NCI-H446 (cell line): Measurements from ENCODE around the gene DHX8.

ENCODE experiments used
- DNase-seq, 2 experiments: peaks; one replicate each; lab custom pipeline; 2025; lab: John Stamatoyannopoulos, UW

The DHX8 gene

GRCh38 chr17:43574896-43575525 lies 91.2 kb downstream of the DHX8 start:
- DNase-seq = no peak
